RPMI8226 (cell line): ENCODE data around the gene SH3GLB1.
"Not testable (repeated sequence)": the region's sequence is repeated elsewhere in the genome, so short reads cannot be mapped to it uniquely, and the experiment has no call there.

Experiments
- DNase-seq: peaks from one replicate; pipeline ENCODE4 v3.0.0-alpha.2; 2015

SH3GLB1 gene

GRCh38 chr1:86704458-86704971, at the start of gene SH3GLB1:
Gene SH3GLB1, plus strand, starts transcription at chr1:86704576. Its CDS starts 324 bp downstream, at chr1:86704900.
- peak; percentile 88 for DNase-seq

GRCh38 chr1:86658381-86658780, 46.0 kb upstream of the SH3GLB1 start:
- not testable (repeated sequence) for DNase-seq

- DNase-seq = no peak
Observed at GRCh38 chr1:86666368-86666767, 38.0 kb upstream of the SH3GLB1 start.

GRCh38 chr1:86687595-86687994, 16.8 kb upstream of the SH3GLB1 start:
- DNase-seq = no peak

- no peak for DNase-seq
Observed at GRCh38 chr1:86692641-86693040, 11.7 kb upstream of the SH3GLB1 start.

GRCh38 chr1:86695400-86695799, 9.0 kb upstream of the SH3GLB1 start:
- DNase-seq = no peak

GRCh38 chr1:86696522-86696921, 7.9 kb upstream of the SH3GLB1 start:
- no peak for DNase-seq

- no peak for DNase-seq
Observed at GRCh38 chr1:86699186-86699585, 5.2 kb upstream of the SH3GLB1 start.

- DNase-seq = no peak
Observed at GRCh38 chr1:86701731-86702130, 2.6 kb upstream of the SH3GLB1 start.

GRCh38 chr1:86702954-86703494, 1.4 kb upstream of the SH3GLB1 start:
- DNase-seq = not testable (repeated sequence)

GRCh38 chr1:86703696-86704457, 499 bp upstream of the SH3GLB1 start:
- no peak for DNase-seq

GRCh38 chr1:86704972-86705664, 742 bp downstream of the SH3GLB1 start:
- peak; percentile 54 for DNase-seq

GRCh38 chr1:86705665-86705985, 1.2 kb downstream of the SH3GLB1 start:
- DNase-seq = peak; percentile 26

- DNase-seq = no peak
Observed at GRCh38 chr1:86706018-86706635, 1.8 kb downstream of the SH3GLB1 start.

GRCh38 chr1:86708920-86709319, 4.5 kb downstream of the SH3GLB1 start:
- no peak for DNase-seq

GRCh38 chr1:86712088-86712860, 7.9 kb downstream of the SH3GLB1 start:
- no peak for DNase-seq

GRCh38 chr1:86713477-86713876, 9.1 kb downstream of the SH3GLB1 start:
- no peak for DNase-seq

- DNase-seq = no peak
Observed at GRCh38 chr1:86714159-86714558, 9.8 kb downstream of the SH3GLB1 start.

GRCh38 chr1:86714561-86715244, 10.3 kb downstream of the SH3GLB1 start:
- DNase-seq = no peak

GRCh38 chr1:86718786-86719185, 14.4 kb downstream of the SH3GLB1 start:
- DNase-seq = no peak

GRCh38 chr1:86731416-86731815, 27.0 kb downstream of the SH3GLB1 start:
- DNase-seq = no peak

GRCh38 chr1:86733340-86733739, 29.0 kb downstream of the SH3GLB1 start:
- no peak for DNase-seq
